Prostate gland (tissue), 2 donors: ENCODE measurements around the gene SLC8A3. TPM values are rescaled to one million over a fixed set of nuclear protein-coding genes. Genes with fewer than 3 reads are reported as not detected.
A peak's percentile ranks its signal among the peaks of the same experiment; 100 is the strongest.

ENCODE experiments used
- DNase-seq: peaks from one replicate; pipeline ENCODE4 v3.0.0-alpha.2; 2019; ENCODE audit warnings: low spot score
- H3K27ac ChIP-seq, 2 donors: fragments of 200-600 bp; sonication (generic); 2 replicates each; pipeline ENCODE4 v1.5.1; 2017 to 2019
- H3K27me3 ChIP-seq: fragments of 200-600 bp; sonication (generic); replicated peaks from 2 replicates; pipeline ENCODE4 v1.5.1; 2019; ENCODE audit not compliant: insufficient read depth
- H3K36me3 ChIP-seq, 2 donors: fragments of 200-600 bp; sonication (generic); 1 replicate in 1 of 2; 2 replicates in 1 of 2; pipeline versions ENCODE4 v1.5.1 to v1.8.1; 2017 to 2019
- H3K4me1 ChIP-seq: fragments of 200-600 bp; sonication (generic); replicated peaks from 2 replicates; pipeline ENCODE4 v1.5.1; 2019
- H3K4me3 ChIP-seq, 2 donors: fragments of 200-600 bp; sonication (generic); 2 replicates each; pipeline ENCODE4 v1.5.1; 2017 to 2019
- H3K9me3 ChIP-seq: fragments of 200-600 bp; sonication (generic); 2 replicates; pipeline ENCODE4 v1.5.1; 2017
- CTCF ChIP-seq, 4 experiments: fragments of 200-600 bp in 2 of 4; fragments of 450-650 bp in 2 of 4; sonication (generic) in 2 of 4; IDR thresholded peaks; 1 replicate in 3 of 4; 2 replicates in 1 of 4; pipeline ENCODE4 v1.5.1; 2016 to 2019; ENCODE audit warnings: antibody characterized with exemption in 4 of 4, mild to moderate bottlenecking in 2 of 4, moderate library complexity in 2 of 4
- POLR2A ChIP-seq: fragments of 450-650 bp; IDR thresholded peaks from one replicate; pipeline ENCODE4 v1.6.1; 2016; ENCODE audit warnings: antibody characterized with exemption, mild to moderate bottlenecking
- POLR2AphosphoS5 ChIP-seq: sonication (generic); formaldehyde crosslinking; IDR thresholded peaks from one replicate; pipeline ENCODE4 v1.6.1; 2017; ENCODE audit warnings: antibody characterized with exemption
- WGBS: methylation state at CpG from one replicate; pipeline ENCODE4 v1.1.5; 2018; 5-methylcytosine and 5-hydroxymethylcytosine counted together
- intact Hi-C: fragments of 100-400 bp; cut with DNase I; formaldehyde crosslinking; loops from one replicate; pipeline ENCODE4 v1.14.2; 2022
- total RNA-seq, 2 donors: library from RNA; depleted of rRNA; stranded (reverse); fragments of >200 nt; gene quantifications; one replicate each; pipeline ENCODE4 v1.1.0, GENCODE V29; 2016

SLC8A3 gene
- total RNA-seq, 2 donors from 2014 or later: 0.62 to 0.77 TPM

GRCh38 chr14:70094106-70094505 is 94.6 kb downstream of the SLC8A3 start:
- intact Hi-C loops: no loop called here
- H3K36me3 ChIP-seq: no peaks in the 10 kb centered on the region
- no peak overlapping the region for H3K27ac ChIP-seq
- no peaks in the 10 kb centered on the region for H3K9me3 ChIP-seq
- no peak for DNase-seq
- no peak overlapping the region for H3K4me3 ChIP-seq
- TF ChIP-seq POLR2A: no peak
- no peak for TF ChIP-seq CTCF (IDR thresholded peaks at IDR 0.05)
- TF ChIP-seq POLR2AphosphoS5: no peak
- WGBS: 93% methylated on average over 3 of the region's 3 CpGs
- peaks cover 2% of the 10 kb centered on the region for H3K27me3 ChIP-seq
- H3K4me1 ChIP-seq: no peaks in the 10 kb centered on the region

- H3K36me3 ChIP-seq: no peaks in the 10 kb centered on the region
- WGBS: 76% methylated on average over 2 of the region's 2 CpGs
- no peak overlapping the region for H3K4me3 ChIP-seq
- no peak for TF ChIP-seq POLR2AphosphoS5
- no peak for TF ChIP-seq POLR2A
- no peak for TF ChIP-seq CTCF (IDR thresholded peaks at IDR 0.05)
- no peak for DNase-seq
- H3K27ac ChIP-seq: no peak overlapping the region
- no peaks in the 10 kb centered on the region for H3K4me1 ChIP-seq
- peaks cover 2% of the 10 kb centered on the region for H3K27me3 ChIP-seq
- no peaks in the 10 kb centered on the region for H3K9me3 ChIP-seq
- intact Hi-C loops: no loop called here
Observed at GRCh38 chr14:70093156-70093555, 95.6 kb downstream of the SLC8A3 start.

GRCh38 chr14:70087380-70087697 is 101.4 kb downstream of the SLC8A3 start:
- 8% methylated on average over 2 of the region's 2 CpGs for WGBS
- H3K27me3 ChIP-seq: peaks cover 2% of the 10 kb centered on the region
- intact Hi-C loops: no loop called here

GRCh38 chr14:70086685-70087379 is 101.9 kb downstream of the SLC8A3 start:
- Histone ChIP-seq H3K4me1 (no peaks in the 10 kb centered on the region), H3K27me3 (peaks cover 2% of the 10 kb centered on the region), H3K4me3 (no peak overlapping the region), H3K27ac (no peak overlapping the region), H3K36me3 (no peaks in the 10 kb centered on the region), H3K9me3 (no peaks in the 10 kb centered on the region)
- intact Hi-C loops: no loop called here
- 25% methylated on average over 5 of the region's 5 CpGs for WGBS
- TF ChIP-seq POLR2A (no peak), POLR2AphosphoS5 (peak; percentile 11), CTCF (IDR thresholded peaks at IDR 0.05) (peak in 3 of 4 experiments; percentile 48 to 51 (median 50))
- DNase-seq: peak; percentile 23

More at GRCh38 chr14:70087380-70087697, 101.4 kb downstream of the SLC8A3 start:
- Histone ChIP-seq H3K4me1 (no peaks in the 10 kb centered on the region), H3K36me3 (no peaks in the 10 kb centered on the region), H3K4me3 (no peak overlapping the region), H3K27ac (no peak overlapping the region), H3K9me3 (no peaks in the 10 kb centered on the region)
- TF ChIP-seq POLR2A: no peak
- TF ChIP-seq POLR2AphosphoS5: no peak
- TF ChIP-seq CTCF (IDR thresholded peaks at IDR 0.05): no peak
- DNase-seq: no peak

- TF ChIP-seq POLR2A (no peak), POLR2AphosphoS5 (no peak), CTCF (IDR thresholded peaks at IDR 0.05) (no peak)
- no peaks in the 10 kb centered on the region for H3K9me3 ChIP-seq
- H3K36me3 ChIP-seq: no peaks in the 10 kb centered on the region
- DNase-seq: no peak
- WGBS: 82% methylated on average over 2 of the region's 2 CpGs
- H3K27me3 ChIP-seq: no peaks in the 10 kb centered on the region
- H3K4me1 ChIP-seq: no peaks in the 10 kb centered on the region
- no peak overlapping the region for H3K4me3 ChIP-seq
- intact Hi-C loops: no loop called here
- H3K27ac ChIP-seq: no peak overlapping the region
Observed at GRCh38 chr14:70084226-70084625, 104.5 kb downstream of the SLC8A3 start.
